Measurements from ENCODE around the gene UVRAG.

DNA sequence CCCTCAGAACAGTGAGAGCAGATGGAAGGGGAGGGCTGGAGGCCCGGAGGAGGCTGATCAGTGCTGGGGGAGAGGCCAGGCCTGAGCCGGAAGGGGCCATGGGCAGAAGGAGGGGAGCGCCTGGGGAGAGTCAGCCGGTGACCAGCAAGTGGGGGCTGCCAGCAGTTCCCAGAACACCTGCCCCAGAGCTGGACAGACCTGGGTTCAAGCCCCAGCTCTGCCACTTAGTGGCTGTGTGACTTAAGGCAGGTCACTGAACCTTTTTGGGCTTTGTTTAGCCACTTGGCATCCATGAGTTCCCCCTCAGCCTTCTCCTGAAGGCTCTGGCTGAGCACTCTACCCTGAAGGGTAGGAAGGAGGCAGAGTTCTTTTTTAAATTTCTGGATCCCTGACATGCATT lies 373.9 kb downstream of the UVRAG start:
- TF ChIP-seq POLR2A (IDR thresholded peaks at IDR 0.05; ENCODE audit: low read length) (no peak), GATA1 (IDR thresholded peaks at IDR 0.05; ENCODE audit: low read depth, low read length) (no peak)
